WTC11 (cell line): ENCODE measurements around the gene PRRC2B. TPM values are rescaled to one million over a fixed set of nuclear protein-coding genes. Genes with fewer than 3 reads are reported as not detected.

Source experiments
- ATAC-seq: fragments of 200-7000 bp; cut with Tn5 transposase; 2 replicates; pipeline ENCODE4 v1.10.0; 2021; ENCODE audit warnings: mild to moderate bottlenecking, moderate library complexity
- CTCF ChIA-PET: fragments of 300-600 bp; sonication (Branson Sonifier 250); formaldehyde crosslinking; loops from one replicate; lab custom pipeline; 2021; ENCODE audit warnings: antibody characterized with exemption; lab: Charles Lee
- POLR2A ChIA-PET: fragments of 350-600 bp; sonication (Branson Sonifier 250); formaldehyde crosslinking; loops from one replicate; lab custom pipeline; 2021; ENCODE audit warnings: antibody characterized with exemption; lab: Charles Lee
- DNase-seq: peaks from one replicate; pipeline ENCODE4 v3.0.0; 2021; ENCODE audit warnings: low spot score
- H3K27ac Mint-ChIP-seq: 2 replicates; pipeline ENCODE4 v1.8.0; 2021; ENCODE audit warnings: mixed read lengths
- H3K27me3 Mint-ChIP-seq: 2 replicates; pipeline ENCODE4 v1.8.0; 2021; ENCODE audit warnings: low read depth, mild to moderate bottlenecking, moderate library complexity, mixed read lengths
- H3K36me3 Mint-ChIP-seq: 2 replicates; pipeline ENCODE4 v1.8.0; 2021; ENCODE audit warnings: mixed read lengths
- H3K4me1 Mint-ChIP-seq: 2 replicates; pipeline ENCODE4 v1.8.0; 2022; ENCODE audit warnings: mixed read lengths
- H3K4me3 Mint-ChIP-seq: 2 replicates; pipeline ENCODE4 v1.8.0; 2021; ENCODE audit warnings: mild to moderate bottlenecking, moderate library complexity, mixed read lengths
- H3K9me3 Mint-ChIP-seq: 2 replicates; pipeline ENCODE4 v1.8.0; 2021; ENCODE audit warnings: mixed read lengths
- CREM ChIP-seq: sonication (generic); formaldehyde crosslinking; IDR thresholded peaks from 2 replicates; pipeline ENCODE4 v1.8.1; 2022; ENCODE audit warnings: mild to moderate bottlenecking, missing genetic modification reagents, moderate library complexity
- ELF4 ChIP-seq: sonication (generic); formaldehyde crosslinking; IDR thresholded peaks from 2 replicates; pipeline ENCODE4 v1.8.1; 2022; ENCODE audit warnings: low read depth, mild to moderate bottlenecking, moderate library complexity, missing genetic modification reagents
- ESRRA ChIP-seq: sonication (generic); formaldehyde crosslinking; IDR thresholded peaks from 2 replicates; pipeline ENCODE4 v1.8.1; 2022; ENCODE audit warnings: mild to moderate bottlenecking, missing genetic modification reagents, borderline replicate concordance
- HMGA2 ChIP-seq: fragments of 250-450 bp; sonication (Bioruptor Pico); IDR thresholded peaks from 2 replicates; pipeline ENCODE4 v1.4.0; 2021; ENCODE audit warnings: mild to moderate bottlenecking, moderate library complexity
- IRF2 ChIP-seq: sonication (generic); formaldehyde crosslinking; IDR thresholded peaks from 2 replicates; pipeline ENCODE4 v1.8.0; 2022; ENCODE audit warnings: low read depth, missing genetic modification reagents, borderline replicate concordance
- OVOL2 ChIP-seq: fragments of 250-450 bp; sonication (Bioruptor Pico); IDR thresholded peaks from 2 replicates; pipeline ENCODE4 v1.9.0; 2021; ENCODE audit warnings: mild to moderate bottlenecking, borderline replicate concordance
- TEAD1 ChIP-seq: sonication (generic); formaldehyde crosslinking; IDR thresholded peaks from 2 replicates; pipeline ENCODE4 v1.8.0; 2022; ENCODE audit warnings: mild to moderate bottlenecking, missing genetic modification reagents
- ZBTB21 ChIP-seq: sonication (generic); formaldehyde crosslinking; IDR thresholded peaks from 2 replicates; pipeline ENCODE4 v1.8.1; 2023; ENCODE audit warnings: mild to moderate bottlenecking, missing genetic modification reagents, borderline replicate concordance
- ZNF121 ChIP-seq: sonication (generic); formaldehyde crosslinking; IDR thresholded peaks from 2 replicates; pipeline ENCODE4 v1.8.0; 2023; ENCODE audit warnings: missing genetic modification reagents
- ZNF219 ChIP-seq: sonication (generic); formaldehyde crosslinking; IDR thresholded peaks from 2 replicates; pipeline ENCODE4 v1.8.0; 2023; ENCODE audit warnings: missing genetic modification reagents, mild to moderate bottlenecking, borderline replicate concordance
- ZNF416 ChIP-seq: fragments of 250-450 bp; sonication (Bioruptor Pico); IDR thresholded peaks from 2 replicates; pipeline ENCODE4 v1.9.0; 2021; ENCODE audit warnings: mild to moderate bottlenecking, inconsistent platforms
- ZNF671 ChIP-seq: fragments of 250-450 bp; sonication (Bioruptor Pico); IDR thresholded peaks from 2 replicates; pipeline ENCODE4 v1.8.0; 2021; ENCODE audit warnings: mild to moderate bottlenecking
- total RNA-seq: library from RNA; stranded (reverse); gene quantifications from 3 replicates; pipeline ENCODE4 v1.2.3, GENCODE V29; 2021
- TF ChIP-seq, protein P1 (sequence below): sonication (generic); formaldehyde crosslinking; IDR thresholded peaks from 2 replicates; pipeline ENCODE4 v1.8.1; 2022; ENCODE audit warnings: missing genetic modification reagents, borderline replicate concordance
- TF ChIP-seq, protein P2 (sequence below): sonication (generic); formaldehyde crosslinking; IDR thresholded peaks from 2 replicates; pipeline ENCODE4 v1.8.1; 2023; ENCODE audit warnings: mild to moderate bottlenecking, moderate library complexity, missing genetic modification reagents
- TF ChIP-seq, protein P3 (sequence below): fragments of 250-450 bp; sonication (Bioruptor Pico); IDR thresholded peaks from 2 replicates; pipeline ENCODE4 v1.9.0; 2021; ENCODE audit warnings: mild to moderate bottlenecking
- TF ChIP-seq, protein P4 (sequence below): sonication (generic); formaldehyde crosslinking; IDR thresholded peaks from 2 replicates; pipeline ENCODE4 v1.8.1; 2023; ENCODE audit warnings: mild to moderate bottlenecking, missing genetic modification reagents, borderline replicate concordance

The PRRC2B gene
- total RNA-seq, 1 experiment from 2014 or later = 272 TPM

DNA sequence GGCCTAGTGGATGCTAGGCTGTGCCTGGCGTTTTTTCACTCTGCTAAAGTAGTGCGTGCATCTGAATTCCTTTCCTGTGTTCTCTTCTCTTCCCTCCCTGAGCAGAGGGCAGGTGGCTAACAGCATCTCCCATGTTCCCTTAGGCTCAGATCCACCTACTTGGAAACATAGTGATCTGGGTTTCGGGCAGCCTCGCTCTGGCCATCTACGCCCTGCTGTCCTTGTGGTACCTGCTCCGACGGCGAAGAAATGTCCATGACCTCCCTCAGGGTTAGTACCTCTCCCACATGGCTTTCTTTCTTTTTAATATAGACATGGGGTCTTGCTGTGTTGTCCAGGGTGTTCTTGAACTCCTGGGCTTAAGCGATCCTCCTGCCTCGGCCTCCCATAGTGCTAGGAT, 127.3 kb downstream of the PRRC2B start:
- ATAC-seq = no peak
- no peaks in the 10 kb centered on the region for H3K4me1 Mint-ChIP-seq
- CTCF ChIA-PET = no interaction called here
- no peaks in the 10 kb centered on the region for H3K9me3 Mint-ChIP-seq
- peaks cover 56% of the 10 kb centered on the region for H3K36me3 Mint-ChIP-seq
- no peaks in the 10 kb centered on the region for H3K27me3 Mint-ChIP-seq
- no peak overlapping the region for H3K27ac Mint-ChIP-seq
- TF ChIP-seq IRF2 (no peak), ZNF416 (CRISPR knock-in tag) (no peak), ZBTB21 (no peak), HMGA2 (CRISPR knock-in tag) (no peak), ZNF121 (CRISPR knock-in tag) (no peak), CREM (CRISPR knock-in tag) (no peak), ESRRA (no peak), OVOL2 (CRISPR knock-in tag) (no peak), ELF4 (CRISPR knock-in tag) (no peak)
- TF ChIP-seq, protein P1, sequence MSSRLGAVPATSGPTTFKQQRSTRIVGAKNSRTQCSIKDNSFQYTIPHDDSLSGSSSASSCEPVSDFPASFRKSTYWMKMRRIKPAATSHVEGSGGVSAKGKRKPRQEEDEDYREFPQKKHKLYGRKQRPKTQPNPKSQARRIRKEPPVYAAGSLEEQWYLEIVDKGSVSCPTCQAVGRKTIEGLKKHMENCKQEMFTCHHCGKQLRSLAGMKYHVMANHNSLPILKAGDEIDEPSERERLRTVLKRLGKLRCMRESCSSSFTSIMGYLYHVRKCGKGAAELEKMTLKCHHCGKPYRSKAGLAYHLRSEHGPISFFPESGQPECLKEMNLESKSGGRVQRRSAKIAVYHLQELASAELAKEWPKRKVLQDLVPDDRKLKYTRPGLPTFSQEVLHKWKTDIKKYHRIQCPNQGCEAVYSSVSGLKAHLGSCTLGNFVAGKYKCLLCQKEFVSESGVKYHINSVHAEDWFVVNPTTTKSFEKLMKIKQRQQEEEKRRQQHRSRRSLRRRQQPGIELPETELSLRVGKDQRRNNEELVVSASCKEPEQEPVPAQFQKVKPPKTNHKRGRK = no peak
- TF ChIP-seq, protein P2, sequence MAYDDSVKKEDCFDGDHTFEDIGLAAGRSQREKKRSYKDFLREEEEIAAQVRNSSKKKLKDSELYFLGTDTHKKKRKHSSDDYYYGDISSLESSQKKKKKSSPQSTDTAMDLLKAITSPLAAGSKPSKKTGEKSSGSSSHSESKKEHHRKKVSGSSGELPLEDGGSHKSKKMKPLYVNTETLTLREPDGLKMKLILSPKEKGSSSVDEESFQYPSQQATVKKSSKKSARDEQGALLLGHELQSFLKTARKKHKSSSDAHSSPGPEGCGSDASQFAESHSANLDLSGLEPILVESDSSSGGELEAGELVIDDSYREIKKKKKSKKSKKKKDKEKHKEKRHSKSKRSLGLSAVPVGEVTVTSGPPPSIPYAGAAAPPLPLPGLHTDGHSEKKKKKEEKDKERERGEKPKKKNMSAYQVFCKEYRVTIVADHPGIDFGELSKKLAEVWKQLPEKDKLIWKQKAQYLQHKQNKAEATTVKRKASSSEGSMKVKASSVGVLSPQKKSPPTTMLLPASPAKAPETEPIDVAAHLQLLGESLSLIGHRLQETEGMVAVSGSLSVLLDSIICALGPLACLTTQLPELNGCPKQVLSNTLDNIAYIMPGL (CRISPR knock-in tag) = no peak
- TF ChIP-seq, protein P3, sequence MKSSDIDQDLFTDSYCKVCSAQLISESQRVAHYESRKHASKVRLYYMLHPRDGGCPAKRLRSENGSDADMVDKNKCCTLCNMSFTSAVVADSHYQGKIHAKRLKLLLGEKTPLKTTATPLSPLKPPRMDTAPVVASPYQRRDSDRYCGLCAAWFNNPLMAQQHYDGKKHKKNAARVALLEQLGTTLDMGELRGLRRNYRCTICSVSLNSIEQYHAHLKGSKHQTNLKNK = no peak
- TF ChIP-seq, all 79 proteins: peak for 0
- no peak overlapping the region for H3K4me3 Mint-ChIP-seq
- POLR2A ChIA-PET = no interaction called here
- no peak for DNase-seq

DNA sequence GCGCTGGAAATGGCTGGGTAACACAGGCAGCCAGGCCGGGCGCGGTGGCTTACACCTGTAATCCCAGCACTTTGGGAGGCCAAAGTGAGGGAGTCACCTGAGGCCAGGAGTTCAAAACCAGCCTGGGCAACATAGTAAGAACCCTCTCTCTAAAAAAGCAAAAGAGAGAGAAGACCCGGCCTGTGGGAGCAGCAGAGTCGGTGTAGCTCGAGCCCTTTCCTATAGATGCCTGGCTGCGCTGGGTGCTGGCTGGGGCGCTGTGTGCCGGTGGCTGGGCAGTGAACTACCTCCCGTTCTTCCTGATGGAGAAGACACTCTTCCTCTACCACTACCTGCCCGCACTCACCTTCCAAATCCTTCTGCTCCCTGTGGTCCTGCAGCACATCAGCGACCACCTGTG, 127.9 kb downstream of the PRRC2B start:
- Mint-ChIP-seq H3K9me3 (no peaks in the 10 kb centered on the region), H3K4me1 (no peaks in the 10 kb centered on the region), H3K36me3 (peaks cover 62% of the 10 kb centered on the region), H3K27ac (no peak overlapping the region), H3K27me3 (no peaks in the 10 kb centered on the region), H3K4me3 (no peak overlapping the region)
- ATAC-seq (no peak), DNase-seq (no peak)
- CTCF ChIA-PET = interaction anchor here (1.1 kb wide), 1 partner anchor 172 kb away, joined by 3 read pairs; no protein-coding TSS in a partner anchor
- TF ChIP-seq OVOL2 (CRISPR knock-in tag) (no peak), ZNF671 (no peak), TEAD1 (no peak), ZNF219 (no peak)
- TF ChIP-seq, protein P4, sequence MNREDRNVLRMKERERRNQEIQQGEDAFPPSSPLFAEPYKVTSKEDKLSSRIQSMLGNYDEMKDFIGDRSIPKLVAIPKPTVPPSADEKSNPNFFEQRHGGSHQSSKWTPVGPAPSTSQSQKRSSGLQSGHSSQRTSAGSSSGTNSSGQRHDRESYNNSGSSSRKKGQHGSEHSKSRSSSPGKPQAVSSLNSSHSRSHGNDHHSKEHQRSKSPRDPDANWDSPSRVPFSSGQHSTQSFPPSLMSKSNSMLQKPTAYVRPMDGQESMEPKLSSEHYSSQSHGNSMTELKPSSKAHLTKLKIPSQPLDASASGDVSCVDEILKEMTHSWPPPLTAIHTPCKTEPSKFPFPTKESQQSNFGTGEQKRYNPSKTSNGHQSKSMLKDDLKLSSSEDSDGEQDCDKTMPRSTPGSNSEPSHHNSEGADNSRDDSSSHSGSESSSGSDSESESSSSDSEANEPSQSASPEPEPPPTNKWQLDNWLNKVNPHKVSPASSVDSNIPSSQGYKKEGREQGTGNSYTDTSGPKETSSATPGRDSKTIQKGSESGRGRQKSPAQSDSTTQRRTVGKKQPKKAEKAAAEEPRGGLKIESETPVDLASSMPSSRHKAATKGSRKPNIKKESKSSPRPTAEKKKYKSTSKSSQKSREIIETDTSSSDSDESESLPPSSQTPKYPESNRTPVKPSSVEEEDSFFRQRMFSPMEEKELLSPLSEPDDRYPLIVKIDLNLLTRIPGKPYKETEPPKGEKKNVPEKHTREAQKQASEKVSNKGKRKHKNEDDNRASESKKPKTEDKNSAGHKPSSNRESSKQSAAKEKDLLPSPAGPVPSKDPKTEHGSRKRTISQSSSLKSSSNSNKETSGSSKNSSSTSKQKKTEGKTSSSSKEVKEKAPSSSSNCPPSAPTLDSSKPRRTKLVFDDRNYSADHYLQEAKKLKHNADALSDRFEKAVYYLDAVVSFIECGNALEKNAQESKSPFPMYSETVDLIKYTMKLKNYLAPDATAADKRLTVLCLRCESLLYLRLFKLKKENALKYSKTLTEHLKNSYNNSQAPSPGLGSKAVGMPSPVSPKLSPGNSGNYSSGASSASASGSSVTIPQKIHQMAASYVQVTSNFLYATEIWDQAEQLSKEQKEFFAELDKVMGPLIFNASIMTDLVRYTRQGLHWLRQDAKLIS = no peak
- TF ChIP-seq, all 79 proteins: peak for 0
- POLR2A ChIA-PET = no interaction called here
